HepG2 (cell line): ENCODE measurements around the gene NRG2. TPM values are rescaled to one million over a fixed set of nuclear protein-coding genes. Genes with fewer than 3 reads are reported as not detected.

Experiments used
- ATAC-seq: fragments of 200-7000 bp; cut with Tn5 transposase; 3 replicates; pipeline ENCODE4 v1.9.1; 2020; ENCODE audit warnings: mild to moderate bottlenecking, moderate library complexity
- BruUV-seq: library from RNA; stranded (reverse); fragments of 400-500 nt; replicated peaks from 2 replicates; lab custom pipeline; 2021; lab: Mats Ljungman, UMichigan
- CTCF ChIA-PET: fragments of 300-600 bp; formaldehyde crosslinking; extraction: SDS; loops from one replicate; lab custom pipeline; 2021; ENCODE audit warnings: low total read pairs, inconsistent platforms, low intra/inter-chr PET ratio; lab: Yijun Ruan, JAX
- POLR2A ChIA-PET: fragments of 350-600 bp; sonication (Branson Sonifier 250); formaldehyde crosslinking; loops from one replicate; lab custom pipeline; 2020; ENCODE audit warnings: antibody characterized with exemption, inconsistent platforms; lab: Yijun Ruan, JAX
- DNase-seq: peaks from one replicate; pipeline ENCODE4 v3.0.0-alpha.2; 2015; ENCODE audit warnings: low spot score
- FAIRE-seq: peaks from 3 replicates; lab custom pipeline; 2011; peaks lifted over from hg19 to GRCh38; lab: Jason Lieb, UNC
- H2AFZ ChIP-seq: one replicate; pipeline ENCODE4 v1.6.1; 2011; ENCODE audit warnings: low read length, inconsistent platforms
- H3K27ac ChIP-seq: fragments of 300-600 bp; 3 replicates; pipeline ENCODE4 v1.8.0; 2011; ENCODE audit warnings: mixed run types, mild to moderate bottlenecking, mixed read lengths, low read length, inconsistent platforms; ENCODE audit not compliant: insufficient read depth; ENCODE audit errors: extremely low read length
- H3K27me3 ChIP-seq, 2 experiments: fragments of 200-600 bp in 1 of 2; 2 replicates in 1 of 2; 3 replicates in 1 of 2; pipeline versions ENCODE4 v1.6.0 to v1.8.0; 2011; ENCODE audit warnings: low read length in 2 of 2, mild to moderate bottlenecking in 2 of 2, moderate library complexity in 2 of 2, inconsistent platforms in 1 of 2; ENCODE audit not compliant: insufficient read depth in 2 of 2, control insufficient read depth in 1 of 2
- H3K36me3 ChIP-seq, 2 experiments: fragments of 200-600 bp in 1 of 2; replicated peaks in 1 of 2; 2 replicates in 1 of 2; 3 replicates in 1 of 2; pipeline versions ENCODE4 v1.5.1 to v1.8.0; 2011; ENCODE audit warnings: low read length in 2 of 2, inconsistent platforms in 1 of 2; ENCODE audit not compliant: insufficient read depth in 2 of 2, control insufficient read depth in 1 of 2
- H3K4me1 ChIP-seq: 2 replicates; pipeline ENCODE4 v1.5.1; 2012; ENCODE audit warnings: low read length, inconsistent platforms; ENCODE audit not compliant: insufficient read depth
- H3K4me2 ChIP-seq: 2 replicates; pipeline ENCODE4 v1.6.0; 2011; ENCODE audit warnings: low read depth, low read length, inconsistent platforms
- H3K4me3 ChIP-seq, 3 experiments: fragments of 200-600 bp in 1 of 3; sonication (generic), shearing (Covaris generic) in 1 of 3; replicated peaks in 1 of 3; 2 replicates each; pipeline ENCODE4 v1.5.1; 2011 to 2016; ENCODE audit warnings: low read length in 3 of 3, inconsistent platforms in 2 of 3, low read depth in 2 of 3, mild to moderate bottlenecking in 2 of 3, control low read depth in 1 of 3, mixed read lengths in 1 of 3; ENCODE audit not compliant: insufficient read depth in 1 of 3
- H3K79me2 ChIP-seq: one replicate; pipeline ENCODE4 v1.6.1; 2011; ENCODE audit warnings: low read length, inconsistent platforms; ENCODE audit not compliant: insufficient read depth
- H3K9ac ChIP-seq: 2 replicates; pipeline ENCODE4 v1.6.0; 2011; ENCODE audit warnings: mild to moderate bottlenecking, low read depth, low read length, inconsistent platforms; ENCODE audit not compliant: insufficient read depth
- H3K9me3 ChIP-seq: 2 replicates; pipeline ENCODE4 v1.5.1; 2012; ENCODE audit warnings: mild to moderate bottlenecking, low read length
- H4K20me1 ChIP-seq: 2 replicates; pipeline ENCODE4 v1.6.0; 2011; ENCODE audit warnings: inconsistent platforms, mild to moderate bottlenecking, low read length, moderate library complexity; ENCODE audit not compliant: insufficient read depth
- ATM ChIP-seq: fragments of 450-650 bp; IDR thresholded peaks from 2 replicates; pipeline ENCODE4 v1.7.1; 2017; ENCODE audit warnings: mild to moderate bottlenecking, borderline replicate concordance
- DR1 ChIP-seq: sonication (generic); formaldehyde crosslinking; IDR thresholded peaks from 2 replicates; pipeline ENCODE4 v1.8.0; 2021; ENCODE audit warnings: mild to moderate bottlenecking, missing genetic modification reagents, inconsistent platforms
- JUND ChIP-seq: sonication (generic); formaldehyde crosslinking; IDR thresholded peaks from 2 replicates; pipeline ENCODE4 v1.8.0; 2022; ENCODE audit warnings: mild to moderate bottlenecking, missing genetic modification reagents
- PAX8 ChIP-seq: sonication (generic); formaldehyde crosslinking; IDR thresholded peaks from 2 replicates; pipeline ENCODE4 v1.8.0; 2022; ENCODE audit warnings: mild to moderate bottlenecking, missing genetic modification reagents, borderline replicate concordance
- PLRG1 ChIP-seq: fragments of 450-650 bp; conservative IDR thresholded peaks from 2 replicates; pipeline ENCODE4 v1.6.1; 2016
- SRSF1 ChIP-seq: fragments of 200-400 bp; formaldehyde crosslinking; optimal IDR thresholded peaks from 2 replicates; pipeline ENCODE3; 2017; ENCODE audit warnings: mild to moderate bottlenecking, low read depth, low read length, moderate library complexity
- ZMYM4 ChIP-seq: sonication (generic); formaldehyde crosslinking; IDR thresholded peaks from 2 replicates; pipeline ENCODE4 v1.8.1; 2023; ENCODE audit warnings: mild to moderate bottlenecking, missing genetic modification reagents
- ZNF160 ChIP-seq: sonication (generic); formaldehyde crosslinking; IDR thresholded peaks from 2 replicates; pipeline ENCODE4 v1.8.0; 2022; ENCODE audit warnings: mild to moderate bottlenecking, inconsistent platforms, missing genetic modification reagents
- ZNF432 ChIP-seq: sonication (generic); formaldehyde crosslinking; IDR thresholded peaks from 2 replicates; pipeline ENCODE4 v1.5.0; 2020; ENCODE audit warnings: missing genetic modification reagents, mild to moderate bottlenecking, borderline replicate concordance
- ZNF589 ChIP-seq: sonication (generic); formaldehyde crosslinking; conservative IDR thresholded peaks from 2 replicates; pipeline ENCODE4 v1.8.0; 2022; ENCODE audit warnings: mild to moderate bottlenecking, moderate library complexity, missing genetic modification reagents
- ZNF644 ChIP-seq: IDR thresholded peaks from 2 replicates; pipeline ENCODE4 v1.6.1; 2016; ENCODE audit warnings: low read depth
- ZNF713 ChIP-seq: sonication (generic); formaldehyde crosslinking; IDR thresholded peaks from 2 replicates; pipeline ENCODE4 v1.4.0; 2020; ENCODE audit warnings: mild to moderate bottlenecking, missing genetic modification reagents
- ZZZ3 ChIP-seq: sonication (generic); formaldehyde crosslinking; IDR thresholded peaks from 2 replicates; pipeline ENCODE4 v1.4.0; 2020; ENCODE audit warnings: missing genetic modification reagents, mild to moderate bottlenecking, borderline replicate concordance
- WGBS: methylation state at CpG from one replicate; pipeline ENCODE4 v1.1.6; 2017; ENCODE audit warnings: low lambda C conversion rate; 5-methylcytosine and 5-hydroxymethylcytosine counted together
- in situ Hi-C: cut with HindIII; loops from 2 replicates; pipeline ENCODE4 v1.10.0; 2017; ENCODE audit warnings: low pct_unique_long_range_greater_than_20kb; ENCODE audit not compliant: extremely low pct_ligation_motif_present
- intact Hi-C: fragments of 100-400 bp; cut with micrococcal nuclease; formaldehyde crosslinking; loops from one replicate; pipeline ENCODE4 v1.10.0; 2022; ENCODE audit not compliant: unreplicated experiment
- polyA plus RNA-seq, 8 experiments: library from polyadenylated mRNA; depleted of rRNA in 3 of 8; stranded (reverse) in 7 of 8; unstranded in 1 of 8; fragments of >200 nt; fragmentation: Illumina TruSeq in 4 of 8; extraction: Trizol in 4 of 8; gene quantifications; 2 replicates each; pipeline versions ENCODE4 v1.2.1 to v1.2.3, GENCODE V29; 2011 to 2016; ENCODE audit warnings: low read depth in 4 of 8, missing spikeins in 1 of 8, mixed read lengths in 1 of 8; ENCODE audit not compliant: insufficient read depth in 1 of 8
- total RNA-seq, 5 experiments: library from RNA; depleted of rRNA; stranded (reverse); fragments of >200 nt; fragmentation: Illumina TruSeq; extraction: Trizol; gene quantifications; 2 replicates each; pipeline ENCODE4 v1.2.3, GENCODE V29; 2016; ENCODE audit warnings: low read depth in 1 of 5
- TF ChIP-seq, protein P1 (sequence below): IDR thresholded peaks from 2 replicates; pipeline ENCODE4 v1.6.1; 2016; ENCODE audit warnings: control low read depth
- TF ChIP-seq, protein P2 (sequence below): sonication (generic); formaldehyde crosslinking; IDR thresholded peaks from 2 replicates; pipeline ENCODE4 v1.4.0; 2020; ENCODE audit warnings: mild to moderate bottlenecking, missing genetic modification reagents, borderline replicate concordance

Gene NRG2
- total and polyA plus RNA-seq, 2 of the 13 experiments (the other 11 are each of a cell fraction or from before 2014, with no cell fraction given) = not detected

DNA sequence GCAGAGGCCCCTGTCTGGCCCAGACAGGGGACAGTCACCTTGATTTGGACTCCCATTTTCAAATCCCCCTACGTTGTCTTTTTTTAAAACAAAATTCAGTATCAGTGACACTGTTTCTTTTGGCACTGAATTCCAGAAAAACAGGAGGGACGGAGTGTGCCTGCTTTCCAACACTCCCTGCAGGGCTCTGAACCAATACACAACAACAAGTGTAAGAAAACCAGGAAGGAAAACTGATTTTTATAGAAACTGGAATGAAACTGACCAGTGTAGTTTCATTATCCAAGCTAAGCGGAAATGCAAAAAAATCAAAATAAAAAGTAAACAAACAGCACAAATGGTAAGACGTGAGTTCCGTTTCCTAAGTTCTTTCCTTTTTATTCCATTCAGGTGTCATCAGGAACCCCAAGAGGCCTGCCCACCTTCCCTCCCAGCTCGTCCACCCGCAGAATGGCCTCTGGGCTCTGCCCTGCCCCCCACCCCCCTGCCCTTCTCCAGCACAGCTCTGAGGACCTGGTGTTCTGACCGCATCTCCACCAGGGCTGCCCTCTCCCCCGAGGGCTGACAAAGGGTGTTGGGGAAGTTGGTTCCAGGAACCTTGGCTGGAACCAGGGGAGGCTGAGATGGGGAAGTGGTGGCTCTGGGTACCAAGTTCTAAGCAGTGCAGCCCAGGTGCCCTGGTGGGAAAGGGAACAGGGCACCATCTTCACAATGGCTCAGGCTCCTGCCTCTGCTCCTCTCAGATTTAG is 173.9 kb downstream of the NRG2 start:
- Histone ChIP-seq H3K9ac (no peak overlapping the region), H3K27ac (no peak overlapping the region), H3K4me3 (no peak overlapping the region), H3K4me2 (no peak overlapping the region), H4K20me1 (no peaks in the 10 kb centered on the region), H3K27me3 (peaks cover 2 to 43% of the 10 kb centered on the region in 2 experiments; a peak in 3 of 5 replicates), H3K36me3 (no peaks in the 10 kb centered on the region), H3K9me3 (no peaks in the 10 kb centered on the region), H2AFZ (no peak overlapping the region), H3K4me1 (no peaks in the 10 kb centered on the region), H3K79me2 (no peaks in the 10 kb centered on the region)
- POLR2A ChIA-PET = no interaction called here
- BruUV-seq = no TSS peak
- no peak for DNase-seq
- in situ Hi-C loops (no loop called here), intact Hi-C loops (loop anchor here (10.0 kb wide), 1 partner anchor 96 kb away; no protein-coding TSS in a partner anchor)
- WGBS = 13% methylated on average over 7 of the region's 9 CpGs
- CTCF ChIA-PET = no interaction called here
- ATAC-seq = no peak
- no peak for FAIRE-seq
- no peak for TF ChIP-seq ZNF160 (CRISPR knock-in tag)
- no peak for TF ChIP-seq ZMYM4 (CRISPR knock-in tag)
- no peak for TF ChIP-seq JUND (CRISPR knock-in tag)
- TF ChIP-seq PLRG1 = no peak
- no peak for TF ChIP-seq ZZZ3 (CRISPR knock-in tag)
- no peak for TF ChIP-seq ATM
- TF ChIP-seq ZNF432 (CRISPR knock-in tag) = no peak
- TF ChIP-seq, protein P1, sequence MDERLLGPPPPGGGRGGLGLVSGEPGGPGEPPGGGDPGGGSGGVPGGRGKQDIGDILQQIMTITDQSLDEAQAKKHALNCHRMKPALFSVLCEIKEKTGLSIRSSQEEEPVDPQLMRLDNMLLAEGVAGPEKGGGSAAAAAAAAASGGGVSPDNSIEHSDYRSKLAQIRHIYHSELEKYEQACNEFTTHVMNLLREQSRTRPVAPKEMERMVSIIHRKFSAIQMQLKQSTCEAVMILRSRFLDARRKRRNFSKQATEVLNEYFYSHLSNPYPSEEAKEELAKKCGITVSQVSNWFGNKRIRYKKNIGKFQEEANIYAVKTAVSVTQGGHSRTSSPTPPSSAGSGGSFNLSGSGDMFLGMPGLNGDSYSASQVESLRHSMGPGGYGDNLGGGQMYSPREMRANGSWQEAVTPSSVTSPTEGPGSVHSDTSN (CRISPR knock-in tag) = no peak
- no peak for TF ChIP-seq ZNF713 (CRISPR knock-in tag)
- no peak for TF ChIP-seq ZNF644 (CRISPR knock-in tag)
- TF ChIP-seq SRSF1 = no peak
- no peak for TF ChIP-seq DR1 (CRISPR knock-in tag)
- TF ChIP-seq, protein P2, sequence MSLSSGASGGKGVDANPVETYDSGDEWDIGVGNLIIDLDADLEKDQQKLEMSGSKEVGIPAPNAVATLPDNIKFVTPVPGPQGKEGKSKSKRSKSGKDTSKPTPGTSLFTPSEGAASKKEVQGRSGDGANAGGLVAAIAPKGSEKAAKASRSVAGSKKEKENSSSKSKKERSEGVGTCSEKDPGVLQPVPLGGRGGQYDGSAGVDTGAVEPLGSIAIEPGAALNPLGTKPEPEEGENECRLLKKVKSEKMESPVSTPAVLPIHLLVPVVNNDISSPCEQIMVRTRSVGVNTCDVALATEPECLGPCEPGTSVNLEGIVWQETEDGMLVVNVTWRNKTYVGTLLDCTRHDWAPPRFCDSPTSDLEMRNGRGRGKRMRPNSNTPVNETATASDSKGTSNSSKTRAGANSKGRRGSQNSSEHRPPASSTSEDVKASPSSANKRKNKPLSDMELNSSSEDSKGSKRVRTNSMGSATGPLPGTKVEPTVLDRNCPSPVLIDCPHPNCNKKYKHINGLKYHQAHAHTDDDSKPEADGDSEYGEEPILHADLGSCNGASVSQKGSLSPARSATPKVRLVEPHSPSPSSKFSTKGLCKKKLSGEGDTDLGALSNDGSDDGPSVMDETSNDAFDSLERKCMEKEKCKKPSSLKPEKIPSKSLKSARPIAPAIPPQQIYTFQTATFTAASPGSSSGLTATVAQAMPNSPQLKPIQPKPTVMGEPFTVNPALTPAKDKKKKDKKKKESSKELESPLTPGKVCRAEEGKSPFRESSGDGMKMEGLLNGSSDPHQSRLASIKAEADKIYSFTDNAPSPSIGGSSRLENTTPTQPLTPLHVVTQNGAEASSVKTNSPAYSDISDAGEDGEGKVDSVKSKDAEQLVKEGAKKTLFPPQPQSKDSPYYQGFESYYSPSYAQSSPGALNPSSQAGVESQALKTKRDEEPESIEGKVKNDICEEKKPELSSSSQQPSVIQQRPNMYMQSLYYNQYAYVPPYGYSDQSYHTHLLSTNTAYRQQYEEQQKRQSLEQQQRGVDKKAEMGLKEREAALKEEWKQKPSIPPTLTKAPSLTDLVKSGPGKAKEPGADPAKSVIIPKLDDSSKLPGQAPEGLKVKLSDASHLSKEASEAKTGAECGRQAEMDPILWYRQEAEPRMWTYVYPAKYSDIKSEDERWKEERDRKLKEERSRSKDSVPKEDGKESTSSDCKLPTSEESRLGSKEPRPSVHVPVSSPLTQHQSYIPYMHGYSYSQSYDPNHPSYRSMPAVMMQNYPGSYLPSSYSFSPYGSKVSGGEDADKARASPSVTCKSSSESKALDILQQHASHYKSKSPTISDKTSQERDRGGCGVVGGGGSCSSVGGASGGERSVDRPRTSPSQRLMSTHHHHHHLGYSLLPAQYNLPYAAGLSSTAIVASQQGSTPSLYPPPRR (CRISPR knock-in tag) = no peak
- no peak for TF ChIP-seq PAX8 (CRISPR knock-in tag)
- TF ChIP-seq ZNF589 = no peak
